Measurements from ENCODE around the gene NEBL.

GRCh38 chr10:20806487-20806886 is 90.6 kb downstream of the NEBL start:
- TF ChIP-seq CTCF (IDR thresholded peaks at IDR 0.05; ENCODE audit: low read depth, low read length) (no peak), EZH2phosphoT487 (IDR thresholded peaks at IDR 0.05; ENCODE audit: low read depth) (no peak)
